Stimulated activated CD4-positive, alpha-beta T cell treated with anti-CD3 and anti-CD28 coated beads, Interleukin-4, amount 100 ng/mL, for 4 hours (primary cell): ENCODE measurements around the gene CACNG4.

Experiments used
- DNase-seq, 2 experiments: peaks; one replicate each; pipeline ENCODE4 v3.0.0-alpha.2; 2020

Gene CACNG4

DNA sequence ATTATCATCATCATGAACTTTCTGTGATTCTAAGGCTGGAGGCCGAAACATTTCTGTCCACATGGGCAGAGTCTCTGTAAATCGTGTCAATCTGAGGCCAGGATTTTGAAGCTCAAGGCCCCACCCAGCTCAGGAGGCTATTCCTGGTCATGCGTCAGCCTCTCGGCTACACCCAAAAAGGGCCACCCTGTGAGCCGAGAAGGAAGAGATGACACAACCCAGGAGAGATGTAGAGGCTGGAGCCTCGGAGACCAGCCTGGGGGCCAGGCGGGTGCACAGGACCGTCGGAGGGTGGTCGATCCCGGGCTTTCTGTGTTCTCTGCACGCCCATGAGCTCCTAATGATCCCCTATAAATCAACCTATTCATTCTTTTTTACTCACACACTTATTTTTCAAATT lies 78.8 kb downstream of the CACNG4 start:
- DNase-seq, result no peak

DNA sequence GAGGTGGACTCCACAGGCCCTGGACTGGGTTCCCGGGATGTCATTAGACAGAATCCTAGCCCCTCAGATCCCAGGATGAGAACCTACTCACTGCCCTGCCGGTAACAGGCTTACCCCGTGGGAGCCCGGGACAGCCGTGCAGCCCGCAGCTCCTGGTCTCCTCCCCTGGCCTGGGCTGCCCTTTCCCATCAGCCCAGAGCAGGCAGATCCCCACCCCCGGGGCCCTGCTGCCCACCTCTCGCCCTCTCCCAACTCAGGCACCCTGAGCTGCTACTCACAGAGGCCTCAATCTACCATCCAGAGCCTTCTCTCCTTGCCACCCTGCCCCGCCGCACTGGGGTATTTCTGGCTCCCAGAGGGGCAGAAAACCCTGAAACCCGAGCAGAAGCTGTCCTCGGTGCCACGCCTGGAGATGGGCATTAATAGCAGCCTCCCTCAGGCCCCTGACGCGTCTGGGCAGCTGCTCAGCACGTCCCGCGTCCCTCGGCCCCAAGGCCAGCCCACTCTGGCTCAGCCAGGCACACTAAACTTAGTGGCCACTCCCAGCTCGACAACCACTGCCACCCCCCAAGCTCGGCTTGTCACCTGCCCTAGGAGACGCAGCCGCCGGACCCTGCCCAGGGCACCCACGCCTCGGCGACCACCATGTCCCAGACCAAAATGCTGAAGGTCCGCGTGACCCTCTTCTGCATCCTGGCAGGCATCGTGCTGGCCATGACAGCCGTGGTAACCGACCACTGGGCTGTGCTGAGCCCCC lies 79.7 kb downstream of the CACNG4 start, which contains the start of gene CACNG1:
Gene CACNG1 (plus strand): TSS at position 539 of the 757 bp plus-strand sequence. CDS start 107 bp downstream, at position 646.
- DNase-seq, result no peak

DNA sequence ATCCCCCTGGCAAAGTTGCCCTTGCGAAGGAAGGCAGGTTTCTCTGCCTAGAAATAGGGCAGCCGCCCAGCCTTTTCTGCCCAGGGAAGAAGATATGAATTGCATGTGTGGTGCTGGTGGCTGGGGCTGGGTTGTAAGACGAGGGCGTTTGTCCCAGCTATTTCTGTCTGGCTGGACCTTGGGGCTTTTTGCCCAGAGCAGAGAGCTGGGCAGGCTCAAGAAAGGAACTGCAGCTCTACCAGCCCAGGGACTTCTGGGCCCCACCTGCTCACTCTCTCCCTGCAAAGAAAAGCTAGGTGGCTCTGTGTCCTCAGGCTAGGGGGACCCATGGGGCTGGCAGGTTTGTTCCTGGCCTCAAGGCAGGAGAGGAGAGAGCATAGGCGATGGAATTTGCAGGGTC lies 80.4 kb downstream of the CACNG4 start:
- DNase-seq, result no peak

DNA sequence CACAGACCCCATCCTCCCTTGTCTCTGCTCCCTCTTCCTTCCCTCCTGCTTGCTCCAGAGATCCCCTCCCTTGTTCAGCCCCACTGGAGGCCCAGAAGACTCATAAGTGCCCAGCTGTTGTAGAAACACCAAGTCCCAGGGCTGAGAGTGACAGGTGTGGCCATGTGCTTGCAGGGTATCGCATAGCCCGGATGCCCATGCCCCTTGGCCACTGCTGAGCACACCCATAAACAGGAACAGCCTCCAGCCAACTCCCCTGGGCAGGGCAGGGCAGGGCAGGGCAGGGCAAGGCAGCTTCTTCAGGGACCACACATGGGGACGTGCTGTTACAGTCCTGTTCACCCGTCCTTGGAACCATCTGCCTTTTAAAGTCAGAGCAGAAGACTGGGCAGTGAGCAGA lies 81.9 kb downstream of the CACNG4 start:
- DNase-seq, result no peak

DNA sequence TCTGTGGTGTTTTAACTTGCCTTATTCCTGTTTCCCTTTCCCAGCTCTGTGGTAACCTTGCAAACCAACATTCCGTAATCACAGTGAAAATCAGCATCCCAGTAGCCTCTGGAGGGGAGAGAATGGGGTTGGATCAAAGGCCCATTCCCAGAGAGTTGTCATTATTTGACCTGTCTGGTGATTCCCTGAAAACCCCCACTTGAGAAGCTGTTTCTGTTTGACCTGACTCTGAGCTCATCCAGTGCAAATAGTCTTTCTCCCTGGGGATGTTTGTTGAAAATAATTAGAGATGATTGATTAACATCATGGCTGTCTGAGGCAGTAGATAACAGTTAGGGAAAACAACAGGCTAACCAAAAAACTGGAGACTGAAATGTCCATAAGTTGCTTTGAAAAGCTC lies 82.9 kb downstream of the CACNG4 start:
- DNase-seq, result no peak

DNA sequence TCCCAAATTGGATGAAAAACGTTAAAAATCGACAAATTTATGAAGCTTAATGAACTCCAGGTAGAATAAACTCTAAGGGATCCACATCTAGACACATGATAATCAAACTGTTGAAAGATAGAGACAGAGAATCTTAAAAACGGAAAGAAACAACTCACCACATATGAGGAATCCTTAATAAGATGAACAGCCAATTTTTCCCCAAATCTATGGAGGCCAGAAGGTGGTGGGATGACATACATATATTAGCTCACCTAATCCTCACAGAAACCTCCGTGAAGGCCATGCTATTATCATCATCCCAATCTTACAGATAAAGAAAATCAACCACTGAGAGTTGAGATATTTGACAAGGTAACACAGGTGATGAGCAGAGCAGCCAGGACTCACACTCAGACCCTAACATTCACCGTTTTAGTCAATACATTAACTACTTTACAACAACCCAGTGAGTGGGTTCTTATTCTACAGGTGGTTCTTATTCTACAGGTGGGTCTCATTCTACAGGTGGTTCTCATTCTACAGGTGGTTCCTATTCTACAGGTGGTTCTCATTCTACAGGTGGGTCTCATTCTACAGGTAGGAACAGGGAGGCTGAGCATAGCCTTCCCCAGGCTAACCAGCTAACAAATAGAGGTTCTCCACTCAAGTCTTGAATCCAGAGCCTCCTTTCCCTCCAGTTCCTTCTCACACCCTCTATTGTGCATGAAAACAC lies 84.7 kb downstream of the CACNG4 start:
- DNase-seq, result no peak

DNA sequence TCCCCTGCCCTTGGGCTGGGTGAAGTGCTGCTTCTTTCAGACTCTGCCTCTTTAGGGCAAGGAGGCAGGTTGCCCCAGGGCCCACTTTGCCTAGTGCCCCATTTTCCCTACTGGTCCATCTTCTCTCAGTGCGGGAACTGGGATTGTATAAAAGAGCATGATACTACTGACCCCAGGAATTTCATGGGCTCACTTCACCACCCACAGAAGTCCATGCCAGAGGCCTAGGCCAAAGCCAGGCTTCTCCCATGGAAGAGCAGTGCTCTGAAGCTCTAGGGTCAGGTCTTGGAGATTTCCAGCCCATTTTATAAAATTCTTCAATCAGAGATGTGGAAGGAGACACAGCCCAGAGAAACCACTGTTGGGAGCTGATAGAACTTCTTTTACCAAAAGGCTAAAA lies 85.6 kb downstream of the CACNG4 start:
- DNase-seq, result no peak

DNA sequence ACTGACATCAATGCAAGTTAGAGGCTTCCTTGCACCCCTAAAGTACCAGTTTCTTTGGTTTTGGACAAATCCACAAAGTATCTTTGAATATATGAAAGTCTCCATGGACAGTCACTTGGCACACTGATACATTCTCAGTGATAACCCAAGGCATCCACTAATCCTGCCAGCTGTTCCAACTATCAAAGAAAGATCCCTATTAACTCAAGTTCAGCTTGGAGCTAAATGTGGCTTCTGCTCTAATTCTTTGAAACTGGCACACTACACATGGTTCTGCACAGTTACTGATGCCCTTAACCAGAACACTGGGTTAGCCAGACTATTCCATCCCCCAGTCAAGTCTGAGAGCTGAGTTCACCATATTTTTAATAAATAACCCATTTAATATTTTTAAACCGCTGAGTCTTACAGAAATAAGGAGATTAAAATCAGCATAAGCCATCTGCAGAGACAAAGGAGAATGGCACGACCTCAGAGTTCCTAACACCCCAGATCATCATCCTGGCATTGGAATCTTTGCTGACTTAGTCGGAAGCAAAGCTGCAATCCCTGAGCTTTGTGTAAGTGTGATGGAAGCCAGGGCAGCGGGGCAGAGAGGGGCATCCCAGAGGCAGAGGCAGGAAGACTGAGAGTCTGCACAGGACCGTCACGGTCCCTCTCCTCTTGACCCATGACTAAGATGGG lies 86.1 kb downstream of the CACNG4 start:
- DNase-seq, result no peak

DNA sequence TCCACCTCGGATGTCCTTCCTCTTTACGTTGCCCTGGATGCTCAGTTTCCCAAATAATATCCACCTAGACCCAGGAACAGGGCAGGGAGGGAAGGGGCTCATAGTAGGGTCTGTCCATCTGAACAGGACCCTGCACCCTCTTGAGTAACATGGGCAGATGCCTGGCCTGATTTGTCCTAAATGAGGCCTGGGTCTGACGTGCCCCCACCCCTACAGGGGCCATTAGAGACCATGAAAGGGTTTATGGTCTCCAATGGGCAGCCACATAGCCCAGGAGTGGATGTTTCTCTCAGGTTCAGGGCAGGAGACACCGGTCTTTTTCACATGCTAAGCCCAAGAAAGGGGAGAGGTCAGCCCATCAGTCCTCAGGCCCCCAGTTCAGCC lies 86.6 kb downstream of the CACNG4 start:
- no peak for DNase-seq

DNA sequence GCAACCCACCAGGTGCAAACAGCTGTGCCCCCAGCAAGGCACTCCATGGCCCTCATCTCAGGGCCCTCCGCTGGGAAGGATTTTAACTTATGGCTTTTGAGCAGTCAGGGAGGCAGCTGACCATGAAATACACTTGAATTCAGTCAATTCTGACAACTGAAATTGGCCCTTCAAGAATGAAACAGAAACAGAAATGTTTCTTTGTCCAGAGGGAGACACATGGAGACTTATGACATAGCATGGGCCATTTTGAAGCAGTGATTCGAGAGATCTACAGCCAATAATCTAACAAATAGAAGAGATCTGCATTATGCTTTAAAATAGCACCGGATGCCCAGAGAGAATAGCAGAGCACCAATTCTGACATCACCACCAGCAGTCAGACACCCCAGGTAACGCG lies 87.3 kb downstream of the CACNG4 start:
- no peak for DNase-seq

DNA sequence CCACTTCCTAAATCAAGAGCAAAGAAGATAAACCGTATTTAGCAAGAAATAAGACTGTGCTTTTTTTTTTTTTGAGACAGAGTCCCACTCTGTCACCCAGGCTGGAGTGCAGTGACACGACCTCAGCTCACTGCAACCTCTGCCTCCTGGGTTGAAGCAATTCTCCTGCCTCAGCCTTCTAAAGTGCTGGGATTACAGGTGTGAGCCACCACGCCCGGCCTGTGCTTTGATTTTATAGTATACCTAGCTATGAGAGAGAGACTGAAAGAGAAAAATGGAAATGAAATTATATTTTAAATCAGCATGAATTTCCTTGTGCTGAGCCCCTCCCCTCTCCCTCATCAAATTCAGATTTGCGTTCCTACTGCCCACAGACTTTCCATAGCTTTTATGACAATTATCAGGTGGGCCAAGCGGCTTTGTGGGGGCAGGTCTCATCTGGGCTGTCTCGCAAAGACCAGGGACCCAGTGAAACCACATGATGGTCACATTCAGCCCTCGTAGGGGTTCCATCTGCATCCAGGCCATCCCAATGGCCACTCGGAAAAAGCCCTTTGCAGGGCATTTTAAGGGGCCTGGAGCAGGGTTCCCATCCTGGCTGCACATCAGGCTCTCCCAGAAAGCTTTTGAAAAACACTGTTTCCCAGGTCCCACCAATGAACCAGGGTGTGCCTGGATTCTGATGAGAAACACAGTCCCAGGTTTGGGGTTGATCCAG lies 88.4 kb downstream of the CACNG4 start:
- no peak for DNase-seq

DNA sequence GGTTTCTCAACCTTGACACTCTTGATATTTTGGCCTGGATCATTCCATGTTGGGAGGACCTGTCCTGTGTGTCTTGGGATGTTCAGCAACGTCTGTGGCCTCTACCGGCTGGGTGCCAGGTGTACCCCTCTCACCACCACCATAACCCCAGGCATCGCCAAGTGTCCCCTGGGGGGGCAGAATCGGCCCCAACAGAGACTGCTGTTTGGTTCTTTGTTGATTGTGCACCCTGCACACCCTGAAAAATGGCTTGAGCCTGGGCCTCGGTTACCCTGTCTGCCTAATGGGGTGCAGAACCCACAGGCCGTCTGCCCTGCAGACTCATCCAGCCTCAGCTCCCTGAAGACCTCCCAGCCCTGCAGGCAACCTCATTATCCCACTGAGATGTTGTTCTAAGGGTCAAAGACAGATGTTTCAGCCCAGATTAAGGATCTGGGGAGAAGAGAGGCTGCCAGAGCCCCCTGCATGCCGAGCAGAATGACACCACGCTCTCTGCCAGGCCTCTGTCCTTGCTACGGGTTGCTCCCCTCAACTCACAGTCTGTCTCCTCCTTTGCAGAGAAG lies 89.0 kb downstream of the CACNG4 start:
- no peak for DNase-seq

DNA sequence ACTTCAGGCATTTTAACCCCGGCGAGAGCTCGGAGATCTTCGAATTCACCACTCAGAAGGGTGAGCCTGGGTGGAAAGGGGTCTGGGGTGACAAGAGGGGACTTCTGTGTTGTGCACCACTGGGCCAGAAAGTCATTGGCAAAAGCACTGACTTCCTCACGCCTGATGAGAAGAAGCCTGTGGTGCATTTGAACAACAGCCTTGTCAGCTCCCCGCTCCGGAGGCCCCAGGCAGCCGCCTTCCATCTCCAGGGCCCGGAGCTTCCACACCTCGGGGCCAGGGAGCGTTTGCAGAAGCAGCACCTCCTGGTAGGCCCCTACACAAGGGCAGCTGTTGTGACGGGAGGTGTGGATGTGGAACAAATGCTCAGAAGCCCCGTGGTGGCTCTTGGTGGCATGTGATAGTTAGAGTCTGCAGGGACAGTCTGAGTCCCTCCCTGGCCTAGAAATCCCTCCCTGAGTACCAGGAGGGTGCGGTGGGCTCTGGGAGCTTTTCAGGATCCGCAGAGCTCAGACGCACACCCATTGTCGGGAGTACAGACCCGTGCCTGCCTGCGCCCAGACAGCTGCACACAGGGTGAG lies 89.6 kb downstream of the CACNG4 start:
- no peak for DNase-seq

DNA sequence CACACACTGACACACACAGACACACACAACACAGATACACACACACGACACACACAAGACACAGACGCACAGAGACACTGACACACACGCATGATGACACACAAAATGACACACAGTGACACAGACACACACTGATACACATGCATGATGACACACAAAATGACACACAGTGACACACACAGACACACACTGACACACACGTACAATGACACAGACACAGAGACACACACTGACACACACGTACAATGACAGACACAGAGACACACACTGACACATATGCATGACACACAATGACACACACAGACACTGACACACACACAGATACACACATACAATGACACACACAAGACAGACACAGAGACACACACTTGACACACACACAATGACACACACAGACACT lies 90.1 kb downstream of the CACNG4 start:
- DNase-seq, result no peak

DNA sequence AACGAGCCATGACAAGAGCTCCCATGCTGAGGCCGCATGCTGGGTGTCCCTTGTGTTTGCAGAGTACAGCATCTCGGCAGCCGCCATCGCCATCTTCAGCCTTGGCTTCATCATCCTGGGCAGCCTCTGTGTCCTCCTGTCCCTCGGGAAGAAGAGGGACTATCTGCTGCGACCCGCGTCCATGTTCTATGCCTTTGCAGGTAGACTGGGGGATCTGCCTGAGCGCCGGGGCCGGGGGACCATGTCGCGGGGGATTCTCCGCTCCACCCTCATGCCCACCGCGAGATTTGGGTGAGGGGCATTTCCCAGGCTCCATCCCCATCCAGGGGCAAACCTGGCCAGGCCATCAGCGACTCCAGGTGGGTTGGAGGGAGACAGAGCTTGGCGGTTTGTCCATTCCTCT lies 90.5 kb downstream of the CACNG4 start:
- no peak for DNase-seq

DNA sequence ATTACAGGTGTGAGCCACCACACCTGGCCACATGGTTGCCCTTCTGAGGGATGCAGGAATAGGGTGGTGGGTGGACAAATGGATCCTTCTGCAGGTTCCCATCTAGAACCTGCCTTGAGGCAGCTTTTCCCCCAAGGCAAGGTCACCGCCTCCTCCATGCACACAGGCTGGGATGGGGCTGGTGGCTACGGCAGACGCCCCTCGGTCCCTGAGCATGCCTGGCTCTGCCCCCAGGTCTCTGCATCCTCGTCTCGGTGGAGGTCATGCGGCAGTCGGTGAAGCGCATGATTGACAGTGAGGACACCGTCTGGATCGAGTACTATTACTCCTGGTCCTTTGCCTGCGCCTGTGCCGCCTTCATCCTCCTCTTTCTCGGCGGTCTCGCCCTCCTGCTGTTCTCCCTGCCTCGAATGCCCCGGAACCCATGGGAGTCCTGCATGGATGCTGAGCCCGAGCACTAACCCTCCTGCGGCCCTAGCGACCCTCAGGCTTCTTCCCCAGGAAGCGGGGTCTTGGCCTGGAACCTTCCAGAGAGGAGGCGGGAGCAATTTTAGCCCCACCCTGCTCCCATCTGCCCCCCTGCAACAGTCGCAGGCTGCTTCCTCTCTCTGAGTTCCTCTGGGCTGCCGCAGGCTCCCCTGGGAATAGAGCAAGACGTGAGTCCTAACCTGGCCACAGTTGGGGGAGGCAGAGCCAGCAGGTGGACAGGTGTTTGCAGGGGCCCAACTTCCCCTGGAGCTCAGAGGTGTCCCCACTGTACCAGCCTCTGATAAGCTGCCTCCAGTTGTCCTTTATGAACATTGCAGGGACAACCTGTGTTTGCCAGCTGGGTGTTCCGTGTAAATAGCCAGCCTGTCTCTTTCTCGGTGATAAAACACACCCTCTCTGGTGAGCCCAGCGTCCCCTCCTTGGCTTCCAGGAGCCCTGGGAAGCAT lies 91.6 kb downstream of the CACNG4 start:
- DNase-seq, result no peak

DNA sequence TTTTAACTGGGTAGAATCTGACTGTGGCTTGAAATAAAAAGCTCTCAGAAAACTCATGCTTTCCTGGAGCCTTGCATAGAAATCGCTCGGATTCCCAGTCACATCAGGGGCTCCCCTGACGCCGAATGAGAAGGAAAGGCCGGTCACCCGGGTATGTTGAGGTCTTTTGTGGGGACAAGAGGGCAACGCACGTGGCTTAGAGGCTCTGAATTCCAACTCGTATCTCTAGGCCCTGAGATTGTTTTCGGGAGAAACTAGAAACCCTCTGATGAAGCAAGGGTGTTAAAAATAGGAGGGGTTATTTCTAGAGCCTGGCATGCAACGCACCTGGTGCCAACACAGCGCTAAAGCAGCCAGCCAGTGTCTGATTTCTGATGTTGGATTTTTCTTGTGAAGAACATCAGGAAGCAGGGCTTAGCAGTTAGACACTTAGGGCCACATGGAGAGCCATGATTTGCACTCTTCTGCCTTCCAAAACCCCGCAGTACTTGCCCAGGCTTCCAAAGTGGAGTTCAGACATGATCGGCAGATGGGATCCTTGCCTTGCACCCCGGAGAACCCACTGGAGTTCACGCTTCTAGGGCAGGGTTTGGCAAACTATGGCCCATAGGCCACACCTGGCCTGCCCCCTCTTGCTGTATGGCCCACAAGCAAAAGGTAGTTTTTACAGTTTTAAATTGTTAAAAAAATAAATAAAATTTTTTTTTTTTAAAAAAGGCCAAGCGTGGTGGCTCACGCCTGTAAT lies 92.4 kb downstream of the CACNG4 start:
- no peak for DNase-seq

DNA sequence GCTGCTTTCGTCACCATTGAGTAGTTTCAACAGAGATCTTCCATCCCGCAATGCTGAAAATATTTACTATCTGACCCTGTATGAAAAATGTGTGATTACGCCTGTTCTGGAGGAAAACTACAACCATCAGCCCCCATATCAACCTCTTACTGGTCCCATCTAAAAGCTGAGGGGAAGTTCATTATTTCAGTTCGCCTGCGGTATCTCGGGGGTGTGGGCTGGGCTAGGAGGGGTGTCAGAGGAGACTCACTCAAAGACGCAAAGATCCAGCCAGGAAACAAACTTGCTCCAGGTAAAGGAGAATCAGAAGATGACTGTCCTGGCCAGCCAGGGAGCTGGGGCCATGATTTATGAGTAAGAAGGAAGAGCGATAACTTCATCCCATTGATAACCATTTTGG lies 93.5 kb downstream of the CACNG4 start:
- DNase-seq, result no peak

DNA sequence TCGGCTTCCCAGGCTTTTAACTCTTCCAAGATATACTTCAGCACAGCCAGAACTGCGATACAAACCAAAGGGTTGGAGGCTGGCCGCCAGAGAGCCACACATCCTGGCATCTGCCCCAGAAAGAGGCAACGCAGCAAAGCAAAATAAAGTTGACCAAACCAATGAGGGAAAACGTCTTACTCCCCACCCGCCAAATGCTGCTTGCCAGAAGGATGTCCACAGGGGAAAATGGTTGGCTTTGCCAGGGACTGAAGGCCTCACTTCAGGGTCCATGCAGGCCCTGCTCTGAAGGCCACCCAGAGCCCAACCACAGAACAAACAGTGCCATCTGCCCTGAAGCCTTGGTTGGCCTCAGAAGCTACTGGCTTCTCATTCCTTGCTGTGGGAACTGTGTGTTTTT lies 94.9 kb downstream of the CACNG4 start:
- no peak for DNase-seq

DNA sequence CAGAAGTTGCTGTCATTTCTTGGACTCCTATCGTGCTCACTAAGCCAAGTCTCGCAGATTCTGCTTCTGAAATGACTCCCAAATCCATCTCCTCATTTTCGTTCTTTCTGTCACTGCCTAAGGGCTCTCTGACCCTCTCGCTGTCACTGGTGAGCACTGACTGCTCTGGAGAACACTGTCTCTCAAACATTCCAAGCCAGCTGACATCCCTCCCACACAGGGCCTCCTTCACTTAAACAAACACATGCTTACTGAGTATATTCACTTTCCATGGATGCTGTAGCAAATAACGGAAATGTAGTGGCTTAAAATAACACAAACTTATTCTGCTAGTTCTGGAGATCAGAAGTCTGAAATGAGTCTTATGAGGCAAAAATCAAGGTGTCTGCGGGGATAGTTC lies 98.6 kb downstream of the CACNG4 start:
- no peak for DNase-seq

DNA sequence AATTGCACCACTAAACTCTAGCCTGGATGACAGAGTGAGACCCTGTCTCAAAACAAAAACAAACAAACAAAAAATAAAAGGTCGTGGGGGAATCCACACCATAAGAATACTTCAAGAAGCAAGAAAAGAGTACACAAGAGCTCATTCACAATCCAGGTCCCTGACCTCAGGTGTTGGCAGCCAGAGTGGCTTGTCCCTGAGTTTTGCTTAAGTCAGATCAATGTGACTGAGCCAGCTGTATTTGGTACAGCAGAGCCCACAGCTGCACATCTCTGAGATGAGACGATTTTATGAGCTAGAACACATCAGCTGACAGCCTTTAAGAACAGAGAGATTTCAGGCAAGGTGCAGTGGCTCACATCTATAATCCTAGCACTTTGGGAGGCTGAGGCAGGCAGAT lies 102.2 kb downstream of the CACNG4 start:
- no peak for DNase-seq
